ENCODE results near the gene CTIF. TPM values are rescaled to one million over a fixed set of nuclear protein-coding genes. Genes with fewer than 3 reads are reported as not detected.
A peak's percentile ranks its signal among the peaks of the same experiment; 100 is the strongest.

Gene CTIF
- total RNA-seq, 1 donor from 2014 or later, result 81.9 TPM

- DNase-seq (ENCODE audit: low spot score) (no peak), ATAC-seq (no peak)
- intact Hi-C loops (cut with DNase I), result no loop called here
Measured at GRCh38 chr18:48762836-48763718, 224.2 kb downstream of the CTIF start.

GRCh38 chr18:48763719-48764100, 224.9 kb downstream of the CTIF start:
- intact Hi-C loops (cut with DNase I), result no loop called here
- ATAC-seq, result no peak
- no peak for DNase-seq (ENCODE audit: low spot score)

- intact Hi-C loops (cut with DNase I), result no loop called here
- no peak for ATAC-seq
Measured at GRCh38 chr18:48765053-48765452, 226.2 kb downstream of the CTIF start.

GRCh38 chr18:48766026-48766425, 227.2 kb downstream of the CTIF start:
- ATAC-seq, result no peak

More at GRCh38 chr18:48765053-48765452, 226.2 kb downstream of the CTIF start:
- DNase-seq (ENCODE audit: low spot score), result no peak

GRCh38 chr18:48766487-48766886, 227.7 kb downstream of the CTIF start:
- DNase-seq (ENCODE audit: low spot score), result no peak
- intact Hi-C loops (cut with DNase I), result no loop called here
- no peak for ATAC-seq

More at GRCh38 chr18:48766026-48766425, 227.2 kb downstream of the CTIF start:
- no peak for DNase-seq (ENCODE audit: low spot score)
- intact Hi-C loops (cut with DNase I), result no loop called here

GRCh38 chr18:48767090-48767690, 228.4 kb downstream of the CTIF start:
- intact Hi-C loops (cut with DNase I), result no loop called here
- no peak for ATAC-seq
- no peak for DNase-seq (ENCODE audit: low spot score)

GRCh38 chr18:48769006-48769636, 230.3 kb downstream of the CTIF start:
- DNase-seq (ENCODE audit: low spot score), result no peak
- intact Hi-C loops (cut with DNase I), result no loop called here
- ATAC-seq, result no peak

GRCh38 chr18:48770243-48770642, 231.4 kb downstream of the CTIF start:
- DNase-seq (ENCODE audit: low spot score) (no peak), ATAC-seq (no peak)
- intact Hi-C loops (cut with DNase I), result no loop called here

GRCh38 chr18:48771641-48772375, 233.0 kb downstream of the CTIF start:
- intact Hi-C loops (cut with DNase I), result no loop called here
- ATAC-seq (no peak), DNase-seq (ENCODE audit: low spot score) (no peak)

GRCh38 chr18:48772457-48772856, 233.6 kb downstream of the CTIF start:
- DNase-seq (ENCODE audit: low spot score) (no peak), ATAC-seq (no peak)
- intact Hi-C loops (cut with DNase I), result no loop called here

- ATAC-seq (no peak), DNase-seq (ENCODE audit: low spot score) (no peak)
- intact Hi-C loops (cut with DNase I), result no loop called here
Measured at GRCh38 chr18:48773821-48774220, 235.0 kb downstream of the CTIF start.

- intact Hi-C loops (cut with DNase I), result no loop called here
- ATAC-seq (no peak), DNase-seq (ENCODE audit: low spot score) (no peak)
Measured at GRCh38 chr18:48774941-48775340, 236.1 kb downstream of the CTIF start.

- DNase-seq (ENCODE audit: low spot score), result no peak
- intact Hi-C loops (cut with DNase I), result no loop called here
- ATAC-seq, result no peak
Measured at GRCh38 chr18:48775372-48776155, 236.7 kb downstream of the CTIF start.

GRCh38 chr18:48776156-48776555, 237.3 kb downstream of the CTIF start:
- ATAC-seq (no peak), DNase-seq (ENCODE audit: low spot score) (no peak)
- intact Hi-C loops (cut with DNase I), result no loop called here

GRCh38 chr18:48776641-48777025, 237.8 kb downstream of the CTIF start:
- no peak for ATAC-seq
- intact Hi-C loops (cut with DNase I), result no loop called here
- no peak for DNase-seq (ENCODE audit: low spot score)

- DNase-seq (ENCODE audit: low spot score), result peak; percentile 75
- intact Hi-C loops (cut with DNase I), result no loop called here
- ATAC-seq, result peak; percentile 61
Measured at GRCh38 chr18:48777026-48777743, 238.4 kb downstream of the CTIF start.

- intact Hi-C loops (cut with DNase I), result no loop called here
- DNase-seq (ENCODE audit: low spot score), result no peak
- no peak for ATAC-seq
Measured at GRCh38 chr18:48777744-48778116, 238.9 kb downstream of the CTIF start.

GRCh38 chr18:48778344-48779011, 239.6 kb downstream of the CTIF start:
- intact Hi-C loops (cut with DNase I), result no loop called here
- ATAC-seq (no peak), DNase-seq (ENCODE audit: low spot score) (no peak)

All from sciatic nerve (tissue), 2 donors.